CD4-positive, alpha-beta T cell (primary cell): Measurements from ENCODE around the gene NT5DC2. TPM values are rescaled to one million over a fixed set of nuclear protein-coding genes. Genes with fewer than 3 reads are reported as not detected.

Source experiments
- ATAC-seq: fragments of 200-7000 bp; cut with Tn5 transposase; one replicate; pipeline ENCODE4 v1.10.0; 2022; ENCODE audit warnings: mild to moderate bottlenecking; ENCODE audit not compliant: poor library complexity
- CTCF ChIA-PET: fragments of 350-600 bp; sonication (Branson Sonifier 250); formaldehyde crosslinking; loops from one replicate; lab custom pipeline; 2021; ENCODE audit warnings: antibody characterized with exemption, inconsistent platforms; lab: Charles Lee
- POLR2A ChIA-PET: fragments of 350-600 bp; sonication (Branson Sonifier 250); formaldehyde crosslinking; loops from one replicate; lab custom pipeline; 2021; ENCODE audit warnings: antibody characterized with exemption, inconsistent platforms; lab: Charles Lee
- DNase-seq, 14 experiments: peaks; one replicate each; pipeline ENCODE4 v3.0.0-alpha.2; 2013 to 2020; ENCODE audit warnings: mixed read lengths in 2 of 14
- H3K27ac ChIP-seq, 2 donors: one replicate each; pipeline versions ENCODE4 v1.5.1 to v1.7.0; 2013; ENCODE audit warnings: low read length in 2 of 2, low read depth in 1 of 2, mild to moderate bottlenecking in 1 of 2
- H3K27me3 ChIP-seq, 2 experiments: 1 replicate in 1 of 2; 2 replicates in 1 of 2; pipeline versions ENCODE4 v1.6.1 to v1.7.0; 2013; ENCODE audit warnings: low read length in 2 of 2, control low read depth in 1 of 2, mild to moderate bottlenecking in 1 of 2, moderate library complexity in 1 of 2; ENCODE audit not compliant: insufficient read depth in 2 of 2, control insufficient read depth in 1 of 2
- H3K36me3 ChIP-seq: one replicate; pipeline ENCODE4 v1.6.1; 2013; ENCODE audit warnings: low read length, control low read depth; ENCODE audit not compliant: insufficient read depth
- H3K4me1 ChIP-seq: one replicate; pipeline ENCODE4 v1.6.1; 2013; ENCODE audit warnings: low read length, control low read depth; ENCODE audit not compliant: insufficient read depth
- H3K4me3 ChIP-seq: one replicate; pipeline ENCODE4 v1.5.1; 2013; ENCODE audit warnings: mild to moderate bottlenecking, low read length, moderate library complexity
- H3K9me3 ChIP-seq, 2 experiments: 1 replicate in 1 of 2; 2 replicates in 1 of 2; pipeline versions ENCODE4 v1.6.1 to v1.7.0; 2013; ENCODE audit warnings: low read length in 2 of 2, mild to moderate bottlenecking in 2 of 2, control low read depth in 1 of 2, moderate library complexity in 1 of 2; ENCODE audit not compliant: control insufficient read depth in 1 of 2, insufficient read depth in 1 of 2
- H3K27ac Mint-ChIP-seq: one replicate; pipeline ENCODE4 v1.8.0; 2020; ENCODE audit warnings: mixed read lengths
- H3K27me3 Mint-ChIP-seq: one replicate; pipeline ENCODE4 v1.8.0; 2021; ENCODE audit warnings: mixed read lengths
- H3K36me3 Mint-ChIP-seq: one replicate; pipeline ENCODE4 v1.8.0; 2021; ENCODE audit warnings: low read depth, mixed read lengths
- H3K4me1 Mint-ChIP-seq: one replicate; pipeline ENCODE4 v1.8.0; 2021; ENCODE audit warnings: low read depth, mixed read lengths
- H3K4me3 Mint-ChIP-seq: one replicate; pipeline ENCODE4 v1.8.0; 2020; ENCODE audit warnings: mild to moderate bottlenecking, mixed read lengths
- H3K9me3 Mint-ChIP-seq: one replicate; pipeline ENCODE4 v1.8.0; 2020; ENCODE audit warnings: mixed read lengths
- CTCF ChIP-seq: fragments of 200-600 bp; IDR thresholded peaks from one replicate; pipeline ENCODE4 v1.8.0; 2022; ENCODE audit warnings: antibody characterized with exemption, mild to moderate bottlenecking
- intact Hi-C, 2 experiments: fragments of 100-400 bp; cut with DNase I in 1 of 2; cut with micrococcal nuclease in 1 of 2; formaldehyde crosslinking; loops; one replicate each; pipeline versions ENCODE4 v1.15.1 to v1.9.0; 2023 to 2025; cut with DNase I, micrococcal nuclease
- total RNA-seq, 174 experiments: library from RNA in 2 of 174; stranded (reverse) in 2 of 174; gene quantifications; one replicate each; pipeline ENCODE4 v1.2.3 and lab custom pipeline; 2021 to 2026

NT5DC2 gene
- total RNA-seq, 2 experiments from 2014 or later = 2.5 to 4.2 TPM

GRCh38 chr3:52525680-52526561, 7.7 kb downstream of the NT5DC2 start:
- no peak for TF ChIP-seq CTCF
- Mint-ChIP-seq H3K36me3 (no peaks in the 10 kb centered on the region), H3K27ac (no peak overlapping the region), H3K4me3 (no peak overlapping the region), H3K27me3 (no peaks in the 10 kb centered on the region), H3K4me1 (no peaks in the 10 kb centered on the region), H3K9me3 (no peaks in the 10 kb centered on the region)
- H3K36me3 ChIP-seq = no peaks in the 10 kb centered on the region
- DNase-seq (peak in 1 of 14 experiments; percentile 1), ATAC-seq (no peak)
- ChIA-PET CTCF (interaction anchor here (0.6 kb wide), 1 partner anchor 113 kb away, joined by 3 read pairs; no protein-coding TSS in a partner anchor), POLR2A (interaction anchor here (1.2 kb wide), 1 partner anchor 10 kb away, joined by 4 read pairs; the partner anchor contains the start of gene UQCC5)
- H3K9me3 ChIP-seq = no peaks in the 10 kb centered on the region
- intact Hi-C loops = no loop called here
- no peaks in the 10 kb centered on the region for H3K27me3 ChIP-seq
- no peaks in the 10 kb centered on the region for H3K4me1 ChIP-seq
- no peak overlapping the region for H3K4me3 ChIP-seq
- no peak overlapping the region for H3K27ac ChIP-seq

- ChIA-PET POLR2A (no interaction called here), CTCF (no interaction called here)
- ATAC-seq = no peak
- intact Hi-C loops = no loop called here
- no peaks in the 10 kb centered on the region for H3K4me1 ChIP-seq
- Mint-ChIP-seq H3K27me3 (no peaks in the 10 kb centered on the region), H3K4me1 (no peaks in the 10 kb centered on the region), H3K9me3 (no peaks in the 10 kb centered on the region), H3K27ac (no peak overlapping the region), H3K4me3 (no peak overlapping the region), H3K36me3 (no peaks in the 10 kb centered on the region)
- H3K4me3 ChIP-seq = no peak overlapping the region
- DNase-seq = peak in 1 of 14 experiments; percentile 4
- no peaks in the 10 kb centered on the region for H3K36me3 ChIP-seq
- H3K27me3 ChIP-seq = no peaks in the 10 kb centered on the region
- H3K9me3 ChIP-seq = no peaks in the 10 kb centered on the region
- no peak overlapping the region for H3K27ac ChIP-seq
- TF ChIP-seq CTCF = no peak
Observed at GRCh38 chr3:52524752-52525679, 8.6 kb downstream of the NT5DC2 start.

- Histone ChIP-seq H3K27me3 (no peaks in the 10 kb centered on the region), H3K36me3 (no peaks in the 10 kb centered on the region), H3K4me1 (no peaks in the 10 kb centered on the region), H3K9me3 (no peaks in the 10 kb centered on the region), H3K4me3 (no peak overlapping the region), H3K27ac (no peak overlapping the region)
- Mint-ChIP-seq H3K9me3 (no peaks in the 10 kb centered on the region), H3K27ac (no peak overlapping the region), H3K27me3 (no peaks in the 10 kb centered on the region), H3K4me1 (no peaks in the 10 kb centered on the region), H3K36me3 (no peaks in the 10 kb centered on the region), H3K4me3 (no peak overlapping the region)
- TF ChIP-seq CTCF = no peak
- ChIA-PET CTCF (no interaction called here), POLR2A (no interaction called here)
- peak in 1 of 14 experiments; percentile 2 for DNase-seq
- intact Hi-C loops = no loop called here
- no peak for ATAC-seq
Observed at GRCh38 chr3:52524258-52524751, 9.4 kb downstream of the NT5DC2 start.
